Measurements from ENCODE around the gene SNX33. TPM values are rescaled to one million over a fixed set of nuclear protein-coding genes. Genes with fewer than 3 reads are reported as not detected.
"Not testable (repeated sequence)": the region's sequence is repeated elsewhere in the genome, so short reads cannot be mapped to it uniquely, and the experiment has no call there.

SNX33 gene
- total RNA-seq, 2 experiments from 2014 or later: 0.60 to 0.79 TPM

- Mint-ChIP-seq H3K36me3 (ENCODE audit: low read depth) (no peaks in the 10 kb centered on the region), H3K4me3 (no peak overlapping the region), H3K4me1 (peaks cover 12% of the 10 kb centered on the region), H3K27ac (no peak overlapping the region), H3K9me3 (no peaks in the 10 kb centered on the region), H3K27me3 (peaks cover 18% of the 10 kb centered on the region)
- ChIA-PET POLR2A (no interaction called here), CTCF (no interaction called here)
- DNase-seq: no peak
These were observed 48.6 kb downstream of the SNX33 start for GRCh38 chr15:75696311-75696720.

- no peak overlapping the region for H3K4me3 Mint-ChIP-seq
- no peak for DNase-seq
- ChIA-PET CTCF (no interaction called here), POLR2A (no interaction called here)
- peaks cover 18% of the 10 kb centered on the region for H3K27me3 Mint-ChIP-seq
- no peaks in the 10 kb centered on the region for H3K9me3 Mint-ChIP-seq
- H3K4me1 Mint-ChIP-seq: peaks cover 12% of the 10 kb centered on the region
- H3K36me3 Mint-ChIP-seq (ENCODE audit: low read depth): no peaks in the 10 kb centered on the region
- no peak overlapping the region for H3K27ac Mint-ChIP-seq
These were observed 49.1 kb downstream of the SNX33 start for GRCh38 chr15:75696854-75697259.

DNA sequence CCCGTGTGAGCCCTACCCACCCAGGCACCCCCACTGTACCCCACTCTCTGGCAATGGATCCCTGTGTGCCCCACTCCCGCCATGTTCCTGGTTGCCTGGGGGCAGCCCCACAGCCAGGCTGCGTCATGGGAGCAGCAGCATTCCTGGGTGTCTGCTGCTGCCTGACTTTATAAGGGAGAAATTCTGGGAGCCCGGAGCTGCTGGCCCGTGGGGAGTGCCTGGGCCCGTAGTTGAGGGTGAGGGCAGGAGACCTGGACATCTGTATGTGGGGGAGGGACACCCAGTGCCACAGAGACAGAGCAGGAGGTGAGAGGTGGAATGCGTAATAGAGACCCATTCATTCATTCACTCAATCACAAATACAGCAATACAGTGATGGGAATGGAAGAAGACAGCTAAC is 49.8 kb downstream of the SNX33 start:
- Mint-ChIP-seq H3K27ac (no peak overlapping the region), H3K36me3 (ENCODE audit: low read depth) (no peaks in the 10 kb centered on the region), H3K4me3 (no peak overlapping the region), H3K27me3 (peaks cover 13% of the 10 kb centered on the region), H3K9me3 (no peaks in the 10 kb centered on the region), H3K4me1 (peaks cover 11% of the 10 kb centered on the region)
- DNase-seq: no peak
- ChIA-PET CTCF (no interaction called here), POLR2A (no interaction called here)

GRCh38 chr15:75697974-75698747 is 50.4 kb downstream of the SNX33 start:
- H3K27ac Mint-ChIP-seq; DNase-seq; CTCF ChIA-PET; POLR2A ChIA-PET; H3K9me3 Mint-ChIP-seq; H3K27me3 Mint-ChIP-seq; H3K4me3 Mint-ChIP-seq; H3K36me3 Mint-ChIP-seq (ENCODE audit: low read depth): not testable (repeated sequence)
- peaks cover 11% of the 10 kb centered on the region for H3K4me1 Mint-ChIP-seq

DNA sequence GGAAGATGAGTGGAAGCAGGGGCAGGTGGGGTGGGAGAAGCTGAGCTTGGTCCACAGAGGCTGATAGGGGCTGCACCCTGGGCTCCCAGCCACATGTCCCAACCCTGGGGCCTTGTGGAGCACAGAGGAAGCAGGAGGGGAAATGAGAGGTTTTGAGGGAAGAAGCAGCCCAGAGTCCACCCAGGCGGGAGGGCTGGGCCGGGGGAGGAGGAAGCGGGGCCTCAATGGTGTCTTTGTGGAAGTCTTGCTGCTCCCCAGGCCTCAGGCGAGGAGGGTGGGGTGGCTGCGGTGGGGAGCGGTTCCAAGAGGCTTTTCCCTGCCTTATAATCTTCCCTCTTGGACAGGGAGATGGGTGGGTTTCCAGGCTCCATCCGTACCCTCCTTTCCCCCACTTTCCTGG is 51.8 kb downstream of the SNX33 start:
- H3K9me3 Mint-ChIP-seq; POLR2A ChIA-PET; H3K27ac Mint-ChIP-seq; CTCF ChIA-PET; H3K27me3 Mint-ChIP-seq; H3K36me3 Mint-ChIP-seq (ENCODE audit: low read depth); DNase-seq; H3K4me3 Mint-ChIP-seq: not testable (repeated sequence)
- peaks cover 11% of the 10 kb centered on the region for H3K4me1 Mint-ChIP-seq

- H3K27me3 Mint-ChIP-seq; H3K9me3 Mint-ChIP-seq; POLR2A ChIA-PET; DNase-seq; CTCF ChIA-PET; H3K27ac Mint-ChIP-seq; H3K4me1 Mint-ChIP-seq; H3K36me3 Mint-ChIP-seq (ENCODE audit: low read depth); H3K4me3 Mint-ChIP-seq: not testable (repeated sequence)
These were observed 52.5 kb downstream of the SNX33 start for GRCh38 chr15:75699961-75700874.

DNA sequence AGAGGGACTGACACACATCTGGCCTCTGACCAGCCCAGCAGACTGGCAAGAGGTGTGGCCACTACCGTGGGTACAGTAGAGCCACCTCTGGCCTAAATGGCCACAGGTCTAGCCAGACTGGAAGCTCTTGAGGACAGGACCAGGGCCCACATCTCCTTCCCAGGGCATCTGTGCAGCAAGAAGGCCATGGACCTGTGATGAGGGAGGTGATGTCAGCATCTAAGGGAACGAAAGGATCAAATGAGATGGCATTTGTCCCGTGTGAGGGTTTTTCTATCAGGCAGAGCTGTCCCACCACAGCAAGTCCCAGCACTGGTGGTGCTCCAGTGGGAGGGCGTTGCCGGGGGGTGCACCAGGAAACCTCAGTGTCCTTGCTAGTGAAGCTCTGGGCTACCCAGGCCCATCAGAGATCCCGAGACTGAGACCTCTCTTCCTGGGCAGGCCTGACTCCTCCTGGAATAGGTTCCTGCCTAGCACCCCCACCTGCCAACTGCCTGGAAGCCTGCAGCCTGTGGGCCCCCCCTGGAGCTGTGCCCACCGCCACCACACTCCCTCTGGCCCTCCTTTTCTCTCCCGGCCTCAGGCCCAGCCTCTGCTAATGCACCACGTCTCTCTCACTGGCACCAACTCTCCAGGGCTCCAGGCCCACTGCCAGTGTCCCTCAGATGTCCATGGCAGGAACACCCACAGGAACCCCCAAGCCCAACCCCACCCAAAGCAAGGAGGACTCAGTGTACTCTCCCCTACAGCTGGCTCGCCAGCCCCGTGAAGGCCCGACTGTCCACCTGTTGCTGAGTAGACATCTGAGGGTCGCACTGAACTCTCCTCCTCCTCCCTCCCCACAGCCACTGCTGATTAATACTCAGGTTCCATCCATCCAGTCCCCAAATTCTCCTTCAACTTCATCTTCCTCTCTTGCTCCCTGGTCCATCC is 53.6 kb downstream of the SNX33 start:
- POLR2A ChIA-PET; CTCF ChIA-PET; DNase-seq; H3K27me3 Mint-ChIP-seq; H3K4me1 Mint-ChIP-seq; H3K4me3 Mint-ChIP-seq; H3K9me3 Mint-ChIP-seq; H3K36me3 Mint-ChIP-seq (ENCODE audit: low read depth): not testable (repeated sequence)
- H3K27ac Mint-ChIP-seq: peak overlapping the region; percentile 31

GRCh38 chr15:75702436-75702835 is 54.7 kb downstream of the SNX33 start:
- no peak overlapping the region for H3K27ac Mint-ChIP-seq
- H3K4me3 Mint-ChIP-seq: no peak overlapping the region
- POLR2A ChIA-PET: no interaction called here
- H3K27me3 Mint-ChIP-seq: no peaks in the 10 kb centered on the region
- CTCF ChIA-PET: no interaction called here
- no peak for DNase-seq
- H3K9me3 Mint-ChIP-seq: no peaks in the 10 kb centered on the region
- H3K36me3 Mint-ChIP-seq (ENCODE audit: low read depth): no peaks in the 10 kb centered on the region
- H3K4me1 Mint-ChIP-seq: no peaks in the 10 kb centered on the region

DNA sequence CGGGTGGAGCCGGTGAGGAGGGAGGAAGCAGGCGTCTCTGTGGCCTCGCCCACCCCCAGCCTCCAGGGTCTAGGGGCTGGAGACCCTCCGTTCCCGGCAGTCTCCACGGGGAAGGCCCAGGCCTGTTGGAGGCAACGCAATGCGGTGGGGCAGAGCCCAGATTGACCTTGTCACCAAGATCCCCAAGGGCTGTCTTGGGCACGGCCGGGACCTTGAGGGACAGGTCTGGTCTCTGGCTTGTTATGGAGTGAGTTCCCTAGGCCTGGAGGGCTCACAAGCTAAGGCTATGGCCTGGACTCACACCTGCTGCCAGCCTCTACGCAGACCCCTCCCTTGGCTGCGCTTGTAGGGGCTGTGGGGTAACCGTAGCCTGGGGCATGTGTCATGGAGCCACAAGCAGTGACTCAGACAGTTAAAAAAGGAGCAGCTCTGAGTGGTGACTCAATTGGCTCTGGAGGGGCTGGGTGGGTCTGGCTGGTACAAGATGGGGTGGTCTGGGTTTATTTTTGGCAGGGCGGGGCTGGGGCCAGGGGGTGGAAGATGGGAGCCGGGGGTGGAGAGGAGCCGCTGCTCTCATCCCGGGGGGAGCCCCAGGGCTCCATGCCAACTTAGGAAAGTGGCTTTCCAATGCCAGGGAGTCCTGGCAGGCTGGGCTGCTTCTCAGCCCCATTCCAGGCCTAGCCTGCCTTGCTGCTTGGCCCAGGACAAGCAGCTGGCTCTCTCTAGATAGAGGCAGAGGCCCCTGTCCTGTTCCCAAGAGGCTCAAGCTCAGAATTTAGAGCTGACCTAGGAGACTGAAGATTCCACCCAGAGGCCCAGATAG is 55.9 kb downstream of the SNX33 start:
- DNase-seq; H3K36me3 Mint-ChIP-seq (ENCODE audit: low read depth); POLR2A ChIA-PET; H3K9me3 Mint-ChIP-seq; H3K27me3 Mint-ChIP-seq; H3K4me3 Mint-ChIP-seq; H3K4me1 Mint-ChIP-seq; CTCF ChIA-PET; H3K27ac Mint-ChIP-seq: not testable (repeated sequence)

GRCh38 chr15:75704263-75704615 is 56.5 kb downstream of the SNX33 start:
- H3K27ac Mint-ChIP-seq: no peak overlapping the region
- no peaks in the 10 kb centered on the region for H3K9me3 Mint-ChIP-seq
- ChIA-PET CTCF (no interaction called here), POLR2A (no interaction called here)
- H3K4me3 Mint-ChIP-seq: no peak overlapping the region
- no peak for DNase-seq
- no peaks in the 10 kb centered on the region for H3K4me1 Mint-ChIP-seq
- H3K36me3 Mint-ChIP-seq (ENCODE audit: low read depth): no peaks in the 10 kb centered on the region
- no peaks in the 10 kb centered on the region for H3K27me3 Mint-ChIP-seq

DNA sequence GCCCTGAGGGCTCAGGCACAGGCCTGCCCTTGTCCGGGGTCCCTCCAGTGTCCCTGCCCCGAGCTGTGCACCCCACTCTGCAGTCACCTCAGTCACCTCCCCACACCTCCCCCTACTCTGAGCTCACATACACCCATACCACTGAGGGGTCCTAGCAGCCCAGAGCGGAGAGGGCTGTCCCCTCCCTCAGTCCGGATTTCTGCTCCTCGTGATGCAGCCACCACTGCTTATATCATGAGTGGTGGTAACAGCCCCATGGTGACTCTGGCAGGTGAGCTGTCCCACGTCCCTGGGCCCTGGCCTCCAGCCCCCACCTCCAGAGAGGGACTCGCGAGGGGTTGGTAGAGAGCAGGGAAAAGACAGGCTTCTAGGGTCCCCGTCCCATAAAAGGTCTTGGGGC is 56.9 kb downstream of the SNX33 start:
- CTCF ChIA-PET: no interaction called here
- Mint-ChIP-seq H3K9me3 (no peaks in the 10 kb centered on the region), H3K4me3 (no peak overlapping the region), H3K36me3 (ENCODE audit: low read depth) (no peaks in the 10 kb centered on the region), H3K4me1 (no peaks in the 10 kb centered on the region), H3K27ac (no peak overlapping the region), H3K27me3 (no peaks in the 10 kb centered on the region)
- POLR2A ChIA-PET: no interaction called here
- DNase-seq: no peak

GRCh38 chr15:75705375-75705774 is 57.7 kb downstream of the SNX33 start:
- H3K27me3 Mint-ChIP-seq; H3K4me3 Mint-ChIP-seq; H3K36me3 Mint-ChIP-seq (ENCODE audit: low read depth); DNase-seq; H3K4me1 Mint-ChIP-seq; POLR2A ChIA-PET; H3K9me3 Mint-ChIP-seq; H3K27ac Mint-ChIP-seq: not testable (repeated sequence)
- CTCF ChIA-PET: interaction anchor here (1.2 kb wide), 1 partner anchor 20 kb away, joined by 3 read pairs; no protein-coding TSS in a partner anchor
